HG03521 (cell line): ENCODE measurements around the gene FAM169A.
"Not testable (repeated sequence)": the region's sequence is repeated elsewhere in the genome, so short reads cannot be mapped to it uniquely, and the experiment has no call there.

ENCODE experiments used
- ATAC-seq: cut with Tn5 transposase; IDR thresholded peaks from one replicate; pipeline ENCODE4 v1.9.1; 2021; ENCODE audit warnings: mild to moderate bottlenecking, moderate library complexity; ENCODE audit not compliant: unreplicated experiment

The FAM169A gene

DNA sequence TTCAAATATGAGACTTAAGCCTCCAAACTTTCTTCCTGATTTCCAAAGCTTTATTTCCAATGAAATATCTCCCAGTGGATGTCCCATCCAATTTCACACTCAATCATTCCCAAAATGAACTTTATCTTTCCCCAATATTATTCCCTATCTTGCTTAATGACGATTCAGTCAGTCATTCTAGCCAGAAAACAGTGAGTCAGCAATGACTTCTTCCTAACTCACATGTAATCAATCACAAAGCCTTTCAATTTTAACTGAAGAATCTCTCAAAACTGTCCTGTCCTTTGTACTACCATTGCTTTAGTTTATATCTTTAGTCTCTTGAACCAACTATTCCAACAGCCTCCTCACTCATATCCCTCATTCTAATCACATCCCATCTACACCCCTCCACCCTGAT, 64.2 kb downstream of the FAM169A start:
- ATAC-seq, result no peak

DNA sequence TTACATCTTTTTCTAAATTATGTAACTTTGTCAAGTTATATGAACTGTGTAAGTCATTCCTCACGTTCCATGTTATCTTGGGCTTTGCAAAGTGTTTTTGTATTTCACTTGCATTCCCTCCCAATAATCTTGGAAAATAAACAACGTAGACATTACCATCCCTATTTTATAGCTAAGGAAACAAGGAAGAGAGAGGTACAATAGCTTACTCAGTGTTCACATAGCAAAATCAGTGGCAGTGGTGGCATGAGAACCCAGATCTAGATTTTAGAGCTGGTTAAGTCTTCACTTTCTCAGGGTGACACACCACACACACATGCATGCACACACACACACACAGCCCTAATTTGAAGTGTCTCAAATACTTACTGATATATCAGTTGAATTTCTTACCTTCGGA, 65.0 kb downstream of the FAM169A start:
- no peak for ATAC-seq

DNA sequence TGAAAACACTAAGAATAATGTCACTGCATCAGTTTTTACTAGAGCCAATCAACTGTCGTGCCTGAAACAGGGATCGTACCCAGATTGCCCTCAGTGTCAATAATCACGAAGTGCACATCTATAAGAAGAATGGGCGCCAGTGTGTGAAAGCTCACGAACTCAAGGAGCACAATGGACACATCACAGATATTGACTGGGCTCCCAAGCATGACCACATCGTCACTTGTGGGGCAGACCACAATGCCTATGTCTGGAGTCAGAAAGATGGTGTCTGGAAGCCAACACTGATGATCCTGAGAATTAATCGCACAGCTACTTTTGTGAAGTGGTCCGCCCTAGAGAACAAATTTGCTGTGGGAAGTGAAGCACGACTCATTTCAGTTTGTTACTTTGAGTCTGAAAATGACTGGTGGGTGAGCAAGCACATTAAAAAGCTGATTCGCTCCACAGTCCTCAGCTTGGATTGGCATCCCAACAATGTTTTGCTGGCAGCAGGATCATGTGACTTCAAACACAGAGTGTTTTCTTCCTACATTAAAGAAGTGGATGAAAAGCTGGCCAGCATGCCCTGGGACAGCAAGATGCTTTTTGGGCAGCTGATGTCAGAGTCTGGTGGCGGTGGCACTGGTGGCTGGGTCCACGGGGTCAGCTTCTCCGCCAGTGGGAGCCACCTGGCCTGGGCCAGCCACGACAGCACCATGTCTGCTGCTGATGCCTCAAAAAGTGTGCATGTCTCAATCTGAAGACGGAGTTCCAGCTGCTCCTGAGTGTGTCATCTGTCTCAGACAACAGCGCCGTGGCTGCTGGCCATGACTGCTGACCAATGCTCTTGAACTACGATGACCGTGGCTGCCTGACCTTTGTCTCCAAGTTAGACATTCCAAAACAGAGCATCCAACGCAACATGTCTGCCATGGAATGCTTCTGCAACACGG, 66.9 kb downstream of the FAM169A start:
- no peak for ATAC-seq

DNA sequence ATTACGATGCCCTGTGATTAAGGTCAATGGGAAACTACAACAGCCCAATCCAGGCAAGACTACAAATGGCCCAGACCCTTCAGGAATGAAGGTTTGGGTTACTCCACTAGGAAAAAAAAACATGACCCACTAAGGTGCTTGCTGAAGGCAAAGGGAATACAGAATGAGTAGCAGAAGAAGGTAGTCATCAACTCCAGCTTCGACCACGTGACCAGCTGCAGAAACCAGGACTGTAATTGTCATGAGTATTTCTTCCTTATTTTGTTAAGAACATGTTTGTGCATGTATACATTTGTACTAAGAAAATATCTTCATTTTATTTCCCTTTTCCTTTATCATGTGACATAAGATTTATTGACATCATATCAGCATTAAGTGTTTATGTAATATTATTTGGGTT, 74.5 kb downstream of the FAM169A start:
- ATAC-seq, result not testable (repeated sequence)

DNA sequence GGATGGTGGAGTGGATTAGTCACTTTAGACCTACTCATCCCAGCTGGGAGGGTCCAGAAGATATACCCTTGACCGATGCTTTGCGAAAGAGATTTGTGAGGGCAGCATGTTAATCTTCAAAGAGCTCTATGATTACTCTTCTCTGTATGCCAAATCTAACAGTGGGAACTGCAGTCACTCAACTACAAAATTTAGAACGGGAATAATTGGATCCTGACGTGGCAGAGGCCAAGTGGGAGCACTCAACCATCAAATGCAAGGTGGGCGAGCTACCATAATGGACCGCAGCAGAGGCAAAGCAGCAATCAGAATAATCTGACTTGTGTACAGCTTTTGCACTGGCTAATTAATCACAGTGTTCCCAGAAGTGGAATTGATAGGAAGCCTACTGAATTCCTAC, 78.8 kb downstream of the FAM169A start:
- no peak for ATAC-seq

DNA sequence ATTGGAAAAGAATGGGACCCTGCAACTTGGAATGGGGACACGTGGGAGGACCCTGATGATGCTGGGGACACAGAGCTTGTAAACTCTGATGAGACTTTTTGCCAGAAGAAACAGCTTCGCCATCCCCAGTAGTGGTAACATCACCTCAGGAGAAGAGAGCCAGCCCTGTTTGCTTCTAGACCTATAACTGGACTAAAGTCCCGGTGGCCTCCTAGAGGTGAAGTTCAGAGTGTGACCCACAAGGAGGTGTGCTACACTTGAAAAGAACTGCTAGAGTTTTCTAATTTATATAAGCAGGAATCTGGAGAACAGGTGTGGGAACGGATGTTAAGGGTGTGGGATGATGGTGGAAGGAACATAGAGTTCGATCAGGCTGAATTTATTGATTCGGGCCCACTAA, 79.3 kb downstream of the FAM169A start:
- no peak for ATAC-seq

DNA sequence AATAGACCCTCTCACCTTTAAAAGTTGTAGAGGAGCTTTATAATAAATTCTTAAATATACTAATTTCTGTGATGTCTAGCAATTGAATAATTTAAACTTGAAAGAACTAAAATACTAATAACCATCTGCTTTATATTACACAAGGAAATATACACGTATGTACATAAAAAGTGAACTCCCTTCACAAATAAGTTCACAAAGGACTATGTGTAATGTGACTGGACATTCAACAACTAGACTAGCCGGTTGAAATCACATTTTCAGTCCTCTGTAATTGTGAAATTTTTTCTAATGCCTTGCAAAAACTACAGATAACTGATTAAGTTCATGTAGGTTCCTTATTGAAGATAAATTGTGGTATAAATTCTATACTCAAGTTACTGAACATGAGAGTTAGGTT, 87.6 kb downstream of the FAM169A start:
- ATAC-seq, result no peak

DNA sequence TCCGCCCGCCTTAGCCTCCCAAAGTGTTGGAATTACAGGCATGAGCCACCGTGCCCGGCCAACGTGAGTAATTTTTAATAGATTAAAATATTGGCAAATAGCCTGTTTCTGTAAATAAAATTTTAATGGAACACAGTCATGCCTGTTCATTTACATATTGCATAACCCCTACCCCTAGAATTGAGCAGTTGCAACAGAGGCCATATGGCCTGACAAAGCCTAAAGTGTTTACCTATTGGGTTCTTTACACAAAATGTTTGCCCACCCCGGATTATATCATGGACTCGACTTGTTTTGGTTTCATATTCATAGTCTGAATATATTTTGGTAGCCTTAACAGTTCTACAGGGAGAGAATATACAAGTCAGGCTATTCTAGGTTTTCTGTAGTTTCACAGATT, 93.8 kb downstream of the FAM169A start:
- no peak for ATAC-seq

DNA sequence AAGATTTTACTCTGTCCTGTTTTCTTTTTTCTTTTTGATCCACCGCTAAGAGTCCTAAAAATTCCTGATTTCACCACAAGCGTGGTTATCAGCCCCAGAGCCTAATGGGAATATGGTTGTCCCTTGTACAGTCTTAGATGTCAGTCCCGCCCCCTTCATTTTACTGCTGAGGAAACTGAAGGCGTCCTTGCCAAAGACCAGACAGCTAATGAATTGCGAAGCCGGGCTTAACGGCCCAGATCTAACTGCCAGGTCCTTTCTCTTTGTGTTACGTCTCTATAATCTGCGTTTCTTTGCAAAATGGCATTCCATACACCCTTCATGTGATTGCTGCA, 98.6 kb downstream of the FAM169A start:
- ATAC-seq, result peak; percentile 16

DNA sequence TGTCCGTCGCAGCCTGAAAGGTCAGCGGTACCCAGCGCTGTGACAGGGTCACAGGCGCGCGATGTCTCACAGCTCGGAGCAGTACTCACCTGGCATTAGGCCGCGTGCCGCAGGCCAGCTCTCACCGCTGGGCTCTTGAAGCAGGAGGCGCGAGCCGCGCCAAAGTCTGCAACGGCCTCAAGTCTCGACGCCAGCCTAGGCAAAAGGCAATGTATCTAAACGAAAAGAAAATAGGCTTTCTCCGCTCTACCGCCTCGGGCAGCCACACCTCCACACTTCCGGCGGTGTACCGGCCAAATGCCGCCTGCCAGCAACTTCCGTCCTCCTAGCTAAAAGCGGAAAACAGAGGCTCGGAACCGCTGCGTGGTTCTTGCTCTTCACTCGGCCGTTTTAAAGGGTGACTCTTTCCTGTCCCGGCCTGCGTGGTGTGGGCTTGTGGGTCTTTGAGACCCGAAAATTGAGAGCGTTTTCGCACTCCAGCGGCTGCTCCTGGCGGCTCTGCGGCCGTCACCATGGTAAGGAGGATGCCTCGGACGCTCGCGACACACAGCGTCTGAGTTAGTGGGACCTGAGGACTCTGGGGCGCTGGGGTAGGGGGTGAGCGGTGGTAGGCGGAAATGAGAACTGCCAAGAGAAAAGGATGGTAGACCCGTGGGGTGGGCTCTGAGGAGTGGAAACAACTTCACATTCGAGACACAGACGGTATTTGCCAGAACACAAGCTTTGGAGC, 99.2 kb downstream of the FAM169A start, which contains the start of the genes GFM2 and NSA2:
GFM2 (minus strand) TSS at position 269 of the 730 bp plus-strand sequence. CDS start 3,375 bp downstream, outside the sequence.
NSA2 (plus strand) TSS at position 401 of the 730 bp plus-strand sequence; CDS start at position 513, 112 bp downstream.
- peak; percentile 91 for ATAC-seq

DNA sequence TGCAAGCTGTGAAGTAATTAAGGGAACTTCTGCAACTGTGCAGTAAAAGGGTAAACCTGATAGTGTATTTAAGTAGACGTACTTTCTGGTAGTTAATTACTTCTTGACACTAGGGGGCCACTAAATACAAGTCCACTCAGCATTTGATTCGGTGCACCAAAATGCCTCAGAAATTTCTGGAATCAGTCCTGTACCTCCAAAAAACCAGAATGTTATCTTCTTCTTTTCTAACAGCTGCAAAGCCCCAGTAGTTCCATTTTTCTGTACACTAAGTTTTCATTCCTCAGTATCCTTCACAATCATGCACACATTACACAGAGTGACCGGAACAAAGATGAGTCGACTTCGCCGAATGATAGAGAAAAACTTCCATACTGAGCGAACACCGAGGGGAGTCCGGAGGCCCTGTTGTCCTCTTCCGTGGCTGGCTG, 99.8 kb downstream of the FAM169A start:
- ATAC-seq, result peak; percentile 40

DNA sequence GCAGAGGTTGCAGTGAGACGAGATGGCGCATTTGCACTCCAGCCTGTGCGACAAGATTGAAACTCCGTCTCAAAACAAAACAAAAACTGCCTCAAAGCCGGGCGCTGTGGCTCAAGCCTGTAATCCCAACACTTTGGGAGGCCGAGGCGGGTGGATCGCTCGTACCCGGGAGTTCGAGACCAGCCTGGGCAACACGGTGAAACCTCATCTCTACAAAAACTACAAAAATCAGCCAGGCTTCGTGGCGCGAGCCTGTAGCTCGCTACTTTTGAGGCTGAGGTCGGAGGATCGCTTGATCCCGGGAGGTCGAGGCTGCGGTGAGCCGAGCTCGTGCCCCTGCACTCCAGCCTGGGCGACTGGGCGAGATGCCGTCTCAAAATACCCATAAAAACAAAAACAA, 100.3 kb downstream of the FAM169A start:
- ATAC-seq, result no peak

DNA sequence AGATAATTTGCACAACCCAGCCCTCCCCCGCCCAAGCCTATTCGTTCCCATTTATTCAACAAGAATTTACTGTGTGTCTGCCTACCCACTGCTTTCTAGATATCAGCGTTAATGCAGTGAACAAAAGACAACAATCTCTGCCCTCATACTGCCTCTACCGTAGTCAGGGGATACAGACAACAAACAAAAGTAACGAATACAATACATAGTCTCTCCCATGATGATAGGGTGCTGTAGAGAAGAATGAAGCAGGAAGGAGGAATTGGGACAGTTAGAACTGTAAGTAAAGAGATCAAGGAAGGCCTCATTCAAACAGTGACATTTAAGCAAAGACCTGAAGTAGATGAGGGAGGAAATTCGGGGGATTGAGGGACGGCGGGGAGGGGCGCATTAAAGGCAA, 101.0 kb downstream of the FAM169A start:
- no peak for ATAC-seq

DNA sequence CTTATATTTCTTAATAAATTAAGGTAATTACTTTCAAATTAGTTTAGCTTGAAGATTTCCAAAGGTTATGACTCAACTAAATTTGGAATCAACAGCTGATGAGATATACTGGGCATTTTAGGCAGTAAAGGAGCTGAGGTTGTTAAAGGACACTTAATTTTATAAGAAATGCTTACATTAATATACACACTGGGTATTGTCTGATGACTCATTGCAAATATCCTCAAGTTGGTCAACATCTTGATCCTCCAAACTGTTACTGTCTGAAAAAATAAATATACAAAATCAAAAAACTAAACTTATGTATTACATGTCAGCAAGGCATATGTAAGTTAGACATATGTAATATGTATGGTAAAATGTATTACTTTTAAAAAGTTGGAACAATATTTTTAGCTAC, 102.7 kb downstream of the FAM169A start:
- ATAC-seq, result no peak

DNA sequence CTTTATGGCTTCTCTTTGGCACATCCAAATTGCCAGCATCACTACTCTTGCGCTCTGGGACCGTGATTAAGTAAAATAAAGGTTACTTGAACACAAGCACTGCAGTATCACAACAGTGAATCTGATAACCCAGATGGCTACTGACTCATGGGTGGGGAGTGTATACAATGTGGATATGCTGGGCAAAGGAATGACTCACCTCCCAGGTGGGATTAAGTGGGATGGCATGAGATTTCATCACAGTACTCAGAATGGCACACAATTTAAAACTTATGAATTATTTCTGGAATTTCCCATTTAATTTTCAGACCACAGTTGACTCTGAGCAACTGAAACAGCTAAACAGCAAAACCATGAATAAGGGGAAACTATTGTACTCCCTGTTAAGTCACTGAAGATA, 103.6 kb downstream of the FAM169A start:
- no peak for ATAC-seq

DNA sequence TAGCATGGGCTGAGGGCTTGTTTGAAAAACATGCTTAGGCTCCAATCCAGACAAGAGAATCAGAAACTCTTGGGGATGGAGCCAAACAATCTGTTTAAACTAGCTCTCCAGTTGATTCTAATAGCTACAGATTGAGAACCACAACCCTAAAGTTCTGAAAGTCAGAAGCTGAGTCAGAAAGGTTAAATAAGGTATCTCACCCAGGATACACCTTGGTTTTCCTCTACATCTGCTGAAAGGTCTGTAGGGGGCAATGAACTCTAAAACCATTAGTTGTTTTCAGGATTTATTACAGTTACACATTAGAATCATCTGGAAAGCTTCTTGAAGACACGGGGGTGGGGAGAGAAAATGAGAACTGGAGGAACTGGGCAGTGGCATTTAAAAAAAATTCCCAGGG, 104.9 kb downstream of the FAM169A start:
- no peak for ATAC-seq

DNA sequence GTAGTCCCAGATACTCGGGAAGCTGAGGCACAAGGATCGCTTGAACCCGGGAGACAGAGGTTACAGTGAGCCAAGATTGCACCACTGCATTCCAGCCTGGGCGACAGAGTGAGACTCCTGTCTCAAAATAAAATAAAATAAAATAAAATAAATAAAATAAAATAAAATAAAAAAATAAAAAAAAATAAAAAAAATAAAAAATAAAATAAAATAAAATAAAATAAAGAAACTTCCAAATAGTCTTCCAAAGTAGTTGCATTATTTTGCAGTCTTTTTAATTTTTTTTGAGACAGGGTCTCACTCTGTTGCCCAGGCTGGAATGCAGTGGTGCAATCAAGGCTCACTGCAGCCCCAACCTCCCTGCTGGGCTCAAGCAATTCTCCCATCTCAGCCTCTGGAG, 117.4 kb downstream of the FAM169A start:
- not testable (repeated sequence) for ATAC-seq

DNA sequence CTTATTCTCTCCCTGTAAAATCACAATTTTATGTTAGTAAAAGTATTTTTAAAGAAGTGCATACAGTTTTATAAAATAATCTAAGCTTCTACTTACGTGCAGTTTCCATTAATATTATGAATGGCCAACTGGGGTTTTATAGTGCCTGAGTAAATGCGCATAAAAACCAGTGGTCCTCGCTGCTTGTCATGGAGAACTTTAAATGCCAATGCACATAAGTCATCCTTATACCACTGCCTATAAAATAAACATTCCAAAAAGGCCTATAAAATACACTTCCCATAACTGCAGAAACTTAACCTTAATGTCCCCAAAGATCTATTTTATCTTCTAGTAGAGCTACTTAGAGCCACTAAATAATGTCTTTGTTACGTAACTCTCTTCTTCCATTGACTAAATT, 127.8 kb downstream of the FAM169A start:
- ATAC-seq, result no peak

DNA sequence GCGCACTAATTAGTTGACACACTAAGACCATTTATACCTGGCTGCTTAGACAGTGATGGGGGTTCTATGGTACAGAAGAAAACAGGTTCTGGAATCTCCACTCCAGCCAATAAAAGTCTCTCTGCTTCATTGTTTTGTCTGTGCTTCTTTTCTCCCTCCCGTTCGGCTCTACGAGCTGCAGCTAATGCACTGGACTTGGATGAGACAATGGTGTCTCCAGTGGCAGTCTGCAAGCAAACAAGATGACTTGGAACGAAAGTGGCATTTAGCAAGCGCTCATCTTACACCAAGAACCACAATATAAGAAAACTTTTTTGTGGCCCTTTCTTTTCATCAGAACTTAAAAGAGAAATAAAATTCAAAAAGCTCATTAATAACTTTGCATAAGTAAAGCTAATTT, 129.4 kb downstream of the FAM169A start:
- no peak for ATAC-seq
